OCI-M1 (cell line): Measurements from ENCODE around the gene ZFYVE21.

Source experiments
- DNase-seq: peaks from one replicate; lab custom pipeline; 2025; lab: John Stamatoyannopoulos, UW

Gene ZFYVE21

DNA sequence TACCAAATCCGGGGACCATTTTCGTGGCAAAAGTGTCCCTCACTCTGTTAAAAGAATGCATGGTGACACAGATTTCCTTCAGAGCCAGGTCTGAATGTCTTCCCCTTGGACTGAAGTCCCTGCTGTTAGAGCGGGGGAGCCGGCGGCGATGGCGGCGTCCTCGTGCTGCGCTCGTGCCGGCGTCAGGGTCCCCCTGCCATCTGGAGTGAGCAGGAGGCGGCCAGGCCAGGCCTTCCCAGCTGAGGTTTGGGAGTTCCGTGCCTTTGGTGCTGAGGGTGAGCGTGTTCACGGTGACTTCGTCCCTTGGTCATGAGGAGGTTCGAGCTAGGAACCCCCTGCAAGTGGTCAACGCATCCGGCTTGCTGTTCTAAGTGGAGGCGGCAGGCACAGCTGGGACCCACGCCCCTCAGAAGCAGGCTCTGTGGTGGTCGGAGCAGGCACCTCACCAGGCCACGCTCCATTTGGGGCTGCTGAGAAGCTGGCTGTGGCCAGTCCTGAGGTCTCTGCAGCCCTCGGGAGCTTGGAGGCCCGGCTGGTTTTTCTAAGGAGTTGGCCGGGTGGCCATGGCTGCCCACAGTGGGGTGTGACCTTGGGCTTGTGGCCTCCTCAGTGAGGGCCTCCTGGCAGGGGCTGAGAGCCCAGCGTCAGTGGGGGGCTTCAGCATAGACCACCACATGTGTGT is 9.5 kb downstream of the ZFYVE21 start:
- DNase-seq, result no peak

DNA sequence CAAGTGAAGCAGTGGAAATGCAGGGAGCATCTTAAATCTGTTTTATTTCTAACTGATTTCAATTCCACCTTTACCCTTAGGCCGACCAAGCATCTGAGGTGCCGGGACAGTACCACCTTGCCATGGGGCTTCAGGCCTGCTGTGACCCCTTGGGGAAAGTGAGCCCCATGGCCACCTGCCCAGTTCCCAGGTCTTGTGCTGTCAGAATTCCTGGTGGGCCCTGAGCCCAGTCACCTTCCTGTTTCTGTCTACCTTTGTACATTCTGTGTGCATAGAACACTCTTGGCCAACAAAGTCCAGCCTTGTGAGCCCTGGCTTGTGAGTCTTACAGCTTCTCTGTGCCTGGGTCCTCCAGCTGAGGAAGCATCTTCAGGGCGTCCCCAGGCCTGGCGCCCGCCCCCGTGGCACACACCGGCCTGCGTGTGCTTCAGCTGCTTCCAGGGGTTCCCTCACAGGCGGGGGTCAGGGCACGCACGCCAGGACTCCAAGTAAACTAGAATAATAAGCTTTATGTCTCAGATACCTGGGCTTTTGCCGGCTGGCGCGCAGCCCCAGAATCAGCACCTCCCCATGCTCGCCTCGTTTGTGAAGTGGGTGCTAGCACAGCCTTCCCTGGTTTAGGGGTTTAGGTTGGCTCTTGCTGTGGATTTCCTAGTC is 10.3 kb downstream of the ZFYVE21 start:
- DNase-seq, result no peak

DNA sequence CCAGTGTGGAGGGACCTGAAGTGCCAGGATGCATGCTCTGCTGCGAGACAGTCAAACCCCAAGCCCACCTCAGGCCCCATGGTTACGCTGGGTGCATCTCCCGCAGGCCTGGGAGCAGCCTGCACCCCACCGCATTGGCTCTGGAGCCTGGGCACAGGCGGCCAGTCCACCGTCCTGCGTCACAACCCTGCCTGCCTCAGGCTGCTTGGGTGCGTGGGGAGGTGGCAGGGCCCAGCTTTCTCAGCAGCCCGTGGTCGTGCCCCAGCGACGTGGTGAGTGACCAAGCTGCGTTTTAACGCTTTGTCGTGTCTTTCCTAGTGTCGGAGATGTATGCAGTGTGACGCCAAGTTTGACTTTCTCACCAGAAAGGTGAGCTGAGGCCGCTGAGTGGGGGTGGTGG is 10.9 kb downstream of the ZFYVE21 start:
- no peak for DNase-seq

DNA sequence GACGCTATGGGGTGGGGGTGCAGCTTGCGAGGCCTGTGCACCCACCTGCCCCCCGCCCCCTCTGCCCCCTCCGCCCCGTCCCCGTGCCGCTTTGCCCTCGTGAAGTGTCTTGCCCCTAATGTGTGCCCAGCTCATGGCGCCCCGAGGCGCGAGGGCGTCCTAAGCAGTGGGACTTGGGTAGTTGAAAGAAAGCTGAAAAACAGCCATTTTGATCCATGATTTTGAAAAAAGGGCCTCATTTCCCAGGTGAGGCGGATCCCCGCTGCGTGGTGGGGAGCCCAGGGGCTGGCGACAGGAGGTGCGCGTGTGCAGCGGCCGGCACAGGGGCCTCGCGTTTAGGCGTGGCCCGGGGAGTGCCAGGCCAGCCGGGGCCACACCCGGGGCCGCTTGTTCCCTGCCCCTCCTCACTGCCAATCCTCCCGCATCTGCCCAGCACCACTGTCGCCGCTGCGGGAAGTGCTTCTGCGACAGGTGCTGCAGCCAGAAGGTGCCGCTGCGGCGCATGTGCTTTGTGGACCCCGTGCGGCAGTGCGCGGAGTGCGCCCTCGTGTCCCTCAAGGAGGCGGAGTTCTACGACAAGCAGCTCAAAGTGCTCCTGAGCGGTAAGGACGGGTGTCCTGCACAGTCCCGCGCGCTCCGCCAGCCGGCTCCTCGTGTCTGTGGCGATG is 11.8 kb downstream of the ZFYVE21 start:
- DNase-seq, result no peak

DNA sequence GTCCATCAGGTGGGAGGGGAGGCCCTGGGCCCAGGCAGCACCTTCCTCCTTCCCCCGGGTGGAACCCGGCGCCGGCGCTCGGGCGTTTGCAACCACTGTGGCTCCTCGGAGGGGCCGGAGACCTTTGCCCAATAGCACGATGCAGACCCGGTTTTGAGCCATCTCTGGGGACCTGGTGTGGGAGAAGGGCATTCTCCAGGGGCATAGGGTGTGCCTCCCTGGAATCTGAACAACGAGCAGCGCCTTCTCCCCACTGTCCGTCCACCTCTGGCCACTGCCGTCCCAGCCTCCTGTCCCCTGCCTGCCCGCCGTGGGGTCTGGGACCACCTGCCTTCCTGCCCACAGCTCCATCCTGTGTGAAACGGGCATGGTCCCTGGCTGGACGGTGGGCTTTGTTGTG is 12.5 kb downstream of the ZFYVE21 start:
- no peak for DNase-seq

DNA sequence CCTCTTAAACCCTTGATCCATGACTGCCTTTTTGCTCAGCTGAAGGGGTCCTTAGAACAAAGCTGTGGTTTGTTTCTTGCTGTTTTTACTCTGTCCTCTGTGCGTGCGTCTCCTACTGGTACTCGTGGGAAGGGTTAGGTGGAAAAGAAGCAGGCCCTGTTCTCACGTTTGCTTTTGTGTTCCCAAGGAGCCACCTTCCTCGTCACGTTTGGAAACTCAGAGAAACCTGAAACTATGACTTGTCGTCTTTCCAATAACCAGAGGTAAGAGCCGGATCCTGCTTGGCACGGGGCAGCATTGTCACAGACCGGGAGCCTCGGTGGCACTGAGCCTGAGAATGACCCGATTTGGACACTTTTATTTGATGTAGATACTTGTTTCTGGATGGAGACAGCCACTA is 13.1 kb downstream of the ZFYVE21 start:
- no peak for DNase-seq

DNA sequence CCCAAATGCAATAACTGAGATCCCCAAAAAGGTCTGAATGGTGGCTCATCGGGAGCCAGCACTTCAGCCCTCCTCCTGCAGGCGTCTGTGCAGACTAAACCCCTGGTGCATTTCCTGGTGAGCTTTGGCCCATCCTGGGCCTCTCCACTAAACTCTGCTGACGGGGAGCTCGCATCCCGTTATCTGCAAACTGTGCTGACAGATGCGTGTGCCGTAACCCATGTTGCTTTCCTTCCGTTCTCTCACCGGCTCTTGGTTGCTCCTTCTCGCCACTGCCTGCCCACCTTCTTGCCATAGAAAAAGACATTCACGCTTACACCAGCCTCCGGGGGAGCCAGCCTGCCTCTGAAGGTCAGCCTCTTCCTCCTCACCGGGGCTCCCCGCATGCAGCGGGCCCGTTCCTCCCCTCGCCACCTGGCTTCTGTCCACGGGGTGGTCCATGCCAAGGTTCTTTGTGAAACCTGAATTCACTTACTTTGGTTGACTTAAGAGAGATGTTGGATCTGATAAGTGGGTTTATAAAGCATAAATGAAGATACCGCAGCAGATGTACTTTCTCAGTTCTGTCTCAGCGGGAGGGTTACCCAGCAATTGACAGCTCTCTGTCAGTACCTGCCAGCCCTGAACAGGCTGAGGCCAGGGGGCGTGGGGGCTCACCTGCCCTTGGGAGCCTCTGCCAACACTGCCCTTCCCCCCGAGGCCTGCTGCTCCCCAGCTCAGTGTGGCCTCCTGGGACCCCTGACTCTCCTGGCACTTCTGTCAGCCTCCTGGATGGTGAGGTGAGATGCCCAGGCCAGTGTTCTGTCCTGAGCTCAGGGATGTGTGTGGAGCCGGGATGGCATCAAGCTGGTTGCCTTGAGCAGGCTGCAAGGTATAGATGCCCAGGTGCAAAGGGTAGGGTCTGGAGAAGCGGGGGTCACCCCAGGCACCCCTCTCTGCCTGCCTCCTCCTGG is 14.2 kb downstream of the ZFYVE21 start:
- no peak for DNase-seq

DNA sequence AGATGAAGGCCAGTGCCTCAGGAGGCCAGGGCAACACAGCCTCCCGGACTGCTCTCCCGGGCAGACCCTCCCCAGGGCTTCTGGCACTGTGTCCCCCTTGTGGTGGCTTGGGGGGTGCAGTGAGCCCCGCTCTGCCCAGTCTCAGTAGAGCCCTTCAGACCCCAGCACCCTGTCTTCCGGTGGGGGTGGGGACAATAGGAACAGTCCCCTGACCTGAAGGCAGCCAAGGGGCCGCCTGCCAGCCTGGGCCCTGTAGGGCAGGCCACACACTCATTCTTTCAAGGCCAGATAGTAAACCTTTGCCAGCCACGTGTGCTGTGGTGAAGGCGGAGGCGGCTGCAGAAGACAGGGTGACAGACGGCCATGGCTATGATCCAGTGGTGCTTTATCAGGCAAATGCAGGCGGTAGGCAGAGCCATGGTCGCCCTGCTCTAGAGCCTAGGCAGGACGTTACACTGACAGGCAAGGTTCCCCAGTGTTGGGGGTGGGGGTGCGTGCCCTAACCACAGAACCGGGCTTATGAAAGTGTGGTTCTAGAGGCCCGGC is 15.0 kb downstream of the ZFYVE21 start:
- peak; percentile 92 for DNase-seq

DNA sequence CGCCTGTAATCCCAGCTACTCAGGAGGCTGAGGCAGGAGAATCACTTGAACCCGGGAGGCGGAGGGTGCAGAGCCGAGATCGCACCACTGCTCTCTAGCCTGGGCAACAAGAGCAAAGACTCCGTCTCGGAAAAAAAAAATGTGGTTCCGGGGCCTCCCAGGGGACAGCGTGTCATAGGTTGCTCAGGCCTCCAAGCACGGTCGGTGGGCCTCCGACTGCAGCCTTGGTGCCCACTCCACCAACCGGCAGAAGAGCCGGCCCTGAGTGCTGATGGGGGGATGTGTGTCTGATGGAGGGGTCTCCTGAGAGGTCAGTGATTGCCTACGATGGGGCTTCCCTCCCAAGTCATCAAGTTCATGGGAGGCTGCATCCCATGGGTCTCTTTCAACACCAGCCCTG is 15.9 kb downstream of the ZFYVE21 start:
- DNase-seq, result no peak

DNA sequence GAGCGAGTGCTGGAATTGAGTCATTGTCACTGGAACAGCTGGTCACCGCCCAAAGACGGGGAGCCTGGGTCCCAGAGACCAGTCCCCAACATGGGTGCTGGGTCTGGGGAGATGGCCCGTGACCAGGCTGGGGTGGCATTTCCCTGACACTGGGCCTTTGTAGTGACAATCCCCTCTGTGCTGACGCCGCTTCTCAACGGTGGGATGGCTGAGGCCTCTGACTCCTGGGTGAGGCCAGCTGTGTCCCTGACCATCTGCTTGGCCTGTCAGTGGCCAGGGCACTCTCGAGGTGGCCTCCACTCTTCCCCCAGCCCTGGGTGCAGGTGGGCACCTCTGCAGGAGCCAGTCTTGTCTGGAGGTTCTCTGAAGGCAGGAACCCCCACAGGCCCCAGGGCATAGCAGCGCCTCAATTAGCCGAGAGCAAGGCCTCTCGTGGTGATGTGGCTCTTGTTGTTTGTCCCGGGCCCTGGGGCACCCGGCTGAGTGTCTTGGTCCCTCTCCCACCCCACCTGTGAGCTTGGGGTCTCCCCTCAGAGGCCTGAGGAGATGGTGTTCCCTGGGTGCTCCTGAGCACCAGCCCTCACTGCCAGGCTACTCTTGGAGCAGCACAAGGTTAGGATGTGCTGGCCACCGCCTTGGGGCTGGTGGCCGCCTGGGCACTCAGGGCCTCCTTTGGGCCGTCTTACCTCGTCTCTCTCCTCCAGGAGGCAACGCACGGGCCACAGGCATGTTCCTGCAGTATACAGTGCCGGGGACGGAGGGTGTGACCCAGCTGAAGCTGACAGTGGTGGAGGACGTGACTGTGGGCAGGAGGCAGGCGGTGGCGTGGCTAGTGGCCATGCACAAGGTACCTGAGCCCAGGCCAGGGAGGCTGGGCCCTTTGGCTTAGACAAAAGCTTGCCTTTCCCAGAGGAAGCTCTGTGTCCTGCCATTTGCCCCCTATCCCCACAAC is 16.6 kb downstream of the ZFYVE21 start:
- DNase-seq, result no peak

DNA sequence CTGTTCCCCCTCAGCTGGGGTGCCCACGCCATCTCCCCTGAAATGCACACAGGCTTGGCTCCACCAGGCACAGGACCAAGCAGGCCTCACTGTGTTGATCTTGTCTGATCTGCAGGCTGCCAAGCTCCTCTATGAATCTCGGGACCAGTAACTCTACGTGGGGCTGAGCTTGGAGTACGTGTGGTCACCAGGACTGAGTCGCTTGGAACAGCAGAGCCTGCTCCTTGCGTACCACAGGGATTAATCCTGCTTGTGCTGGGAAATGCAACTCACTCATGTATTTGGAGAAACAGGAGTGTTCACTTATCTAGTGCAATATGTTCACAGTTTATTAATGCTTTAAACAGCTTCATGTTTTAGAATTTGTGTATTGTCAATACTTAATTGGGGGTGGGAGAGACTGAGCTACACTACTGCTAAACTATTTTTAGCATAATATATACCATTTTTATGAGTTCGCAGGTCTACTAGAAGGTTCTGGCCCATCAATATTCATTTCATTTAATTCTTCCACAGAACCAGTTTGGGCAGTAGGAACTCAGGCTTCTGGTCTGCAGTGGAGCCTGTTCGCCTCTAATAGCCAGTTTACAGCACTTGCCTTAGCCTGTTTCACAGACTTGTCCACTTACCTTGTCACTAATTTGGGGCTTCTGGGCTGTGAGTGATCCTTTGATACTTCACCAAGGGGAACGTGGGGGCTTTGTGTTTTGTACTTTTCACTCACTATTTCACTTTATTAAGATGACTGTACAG is 17.4 kb downstream of the ZFYVE21 start:
- DNase-seq, result no peak

DNA sequence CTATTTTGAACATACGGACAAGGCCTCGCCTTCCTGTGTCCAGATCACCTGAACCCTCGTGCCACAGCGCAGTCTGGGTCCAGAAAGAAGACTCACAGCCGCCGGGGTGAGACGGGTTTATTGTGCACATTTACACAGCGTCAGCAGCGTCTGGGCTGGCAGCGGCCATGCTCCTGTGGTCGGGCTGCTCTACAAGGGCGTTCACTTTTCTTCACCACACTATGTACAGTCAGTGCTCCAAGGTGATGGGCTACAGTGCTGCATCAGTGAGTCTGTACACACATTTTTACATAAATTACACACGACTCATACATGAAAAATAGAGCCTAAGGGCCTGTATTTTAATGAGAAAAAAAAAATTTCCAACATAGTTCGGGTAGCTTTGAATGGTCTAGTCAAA is 18.0 kb downstream of the ZFYVE21 start:
- DNase-seq, result no peak

DNA sequence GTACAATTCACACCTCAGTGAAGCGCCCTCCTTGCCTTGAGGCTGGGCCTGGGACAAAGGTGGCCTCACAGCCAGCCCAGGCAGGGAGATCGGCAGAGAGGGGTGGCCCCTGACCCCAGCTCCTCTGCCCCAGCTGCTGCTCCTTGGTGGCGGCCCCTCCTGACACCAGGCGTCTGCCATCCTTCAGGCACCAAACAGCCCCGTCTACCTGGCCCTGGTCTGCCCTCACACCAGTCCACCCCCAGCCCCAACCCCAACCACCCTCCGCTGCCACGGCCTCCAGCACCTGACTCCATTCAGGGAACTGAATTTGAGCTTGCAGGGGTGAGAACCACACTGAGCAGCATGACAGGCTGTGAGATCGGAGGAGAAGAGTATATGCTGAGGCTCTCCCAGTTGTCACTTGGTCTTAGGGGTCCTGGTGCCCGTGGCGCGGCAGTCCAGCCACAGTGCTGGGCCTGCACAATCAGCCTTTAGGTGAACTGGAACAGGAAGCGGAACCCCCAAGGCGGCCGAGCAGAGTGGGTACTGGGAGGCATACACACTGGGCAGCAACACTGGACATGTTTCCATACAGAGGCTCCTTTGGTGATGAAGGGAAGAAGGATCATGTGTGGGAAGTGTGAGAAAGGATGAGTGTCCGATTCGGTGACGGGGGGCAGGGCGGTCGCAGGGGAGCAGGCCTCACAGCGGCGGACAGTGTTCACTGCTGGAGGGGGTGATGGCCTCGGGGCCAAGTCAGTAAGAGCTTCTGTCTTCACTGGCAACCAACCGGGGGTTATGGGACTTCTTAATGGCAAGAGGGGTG is 18.7 kb downstream of the ZFYVE21 start:
- DNase-seq, result no peak

DNA sequence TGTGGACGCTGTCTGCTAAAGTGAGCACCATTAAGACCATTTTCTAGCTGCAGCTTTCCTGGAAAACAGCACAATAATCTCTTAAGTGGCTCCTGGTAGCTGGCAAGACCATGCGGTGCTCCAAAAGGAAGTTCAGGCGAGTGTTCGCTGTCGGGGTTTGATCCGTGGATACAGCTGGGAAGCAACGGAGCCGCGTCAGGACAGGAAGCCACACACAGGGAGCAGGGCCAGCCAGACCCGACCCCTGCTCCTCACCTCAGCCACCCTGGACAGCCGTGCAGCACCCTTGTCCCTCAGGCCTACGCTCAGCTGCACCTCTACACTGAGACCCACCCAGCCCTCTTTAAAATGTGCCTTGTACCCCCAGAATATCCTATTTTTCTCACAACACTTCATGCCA is 19.4 kb downstream of the ZFYVE21 start:
- no peak for DNase-seq

DNA sequence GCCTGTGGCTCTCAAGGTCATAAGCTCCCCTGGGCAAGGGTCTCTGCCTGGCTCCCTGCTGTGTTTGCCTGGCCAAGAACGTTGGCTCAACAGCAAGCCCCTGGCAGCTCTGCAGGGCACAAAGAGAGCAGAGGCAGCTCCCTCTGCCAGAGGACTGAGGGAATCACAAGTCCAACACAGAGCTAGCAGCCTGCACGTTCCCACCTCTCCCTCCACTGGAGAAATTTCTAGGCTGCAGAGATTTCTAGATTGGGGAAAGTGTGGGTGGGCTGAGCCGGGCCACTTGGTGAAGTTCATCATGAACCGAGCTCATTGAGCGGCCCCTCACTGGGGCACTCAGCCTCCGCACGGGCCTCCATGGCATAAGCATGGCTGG is 19.8 kb downstream of the ZFYVE21 start:
- DNase-seq, result no peak

DNA sequence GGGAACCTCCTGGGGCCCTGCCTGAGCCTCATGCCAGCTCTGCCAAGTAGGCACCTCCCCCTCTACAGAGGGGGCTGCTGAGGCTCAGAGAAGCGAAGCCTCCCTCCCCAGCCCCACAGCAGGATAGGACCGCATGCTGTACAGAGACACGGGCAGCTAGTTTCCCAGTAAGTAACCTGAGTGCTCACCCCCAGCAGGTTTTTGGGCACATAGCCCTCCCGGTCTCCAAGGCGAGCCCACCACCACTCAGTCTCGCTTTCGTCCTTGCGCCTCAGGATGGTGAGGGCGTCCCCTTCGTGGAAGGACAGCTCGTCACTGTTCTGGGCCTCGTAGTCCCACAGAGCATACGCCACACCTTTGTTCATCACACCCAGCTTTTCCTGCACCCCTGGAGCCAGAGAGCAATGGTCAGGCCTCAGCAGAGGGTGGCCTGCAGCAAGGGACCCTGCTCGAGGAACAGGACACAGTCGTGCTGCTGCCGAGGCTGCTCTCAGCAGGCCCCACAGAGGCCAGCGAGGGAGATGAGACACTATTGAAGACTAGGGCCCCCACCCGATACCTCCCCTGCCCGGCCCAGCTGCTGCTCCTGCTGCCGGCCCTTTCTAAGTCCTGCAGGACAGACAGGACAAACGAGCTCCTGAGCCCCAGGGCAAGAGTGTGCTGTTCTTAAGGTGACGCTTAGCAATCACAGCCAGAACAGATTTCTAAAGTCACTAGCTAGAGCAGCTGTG is 20.4 kb downstream of the ZFYVE21 start:
- no peak for DNase-seq

DNA sequence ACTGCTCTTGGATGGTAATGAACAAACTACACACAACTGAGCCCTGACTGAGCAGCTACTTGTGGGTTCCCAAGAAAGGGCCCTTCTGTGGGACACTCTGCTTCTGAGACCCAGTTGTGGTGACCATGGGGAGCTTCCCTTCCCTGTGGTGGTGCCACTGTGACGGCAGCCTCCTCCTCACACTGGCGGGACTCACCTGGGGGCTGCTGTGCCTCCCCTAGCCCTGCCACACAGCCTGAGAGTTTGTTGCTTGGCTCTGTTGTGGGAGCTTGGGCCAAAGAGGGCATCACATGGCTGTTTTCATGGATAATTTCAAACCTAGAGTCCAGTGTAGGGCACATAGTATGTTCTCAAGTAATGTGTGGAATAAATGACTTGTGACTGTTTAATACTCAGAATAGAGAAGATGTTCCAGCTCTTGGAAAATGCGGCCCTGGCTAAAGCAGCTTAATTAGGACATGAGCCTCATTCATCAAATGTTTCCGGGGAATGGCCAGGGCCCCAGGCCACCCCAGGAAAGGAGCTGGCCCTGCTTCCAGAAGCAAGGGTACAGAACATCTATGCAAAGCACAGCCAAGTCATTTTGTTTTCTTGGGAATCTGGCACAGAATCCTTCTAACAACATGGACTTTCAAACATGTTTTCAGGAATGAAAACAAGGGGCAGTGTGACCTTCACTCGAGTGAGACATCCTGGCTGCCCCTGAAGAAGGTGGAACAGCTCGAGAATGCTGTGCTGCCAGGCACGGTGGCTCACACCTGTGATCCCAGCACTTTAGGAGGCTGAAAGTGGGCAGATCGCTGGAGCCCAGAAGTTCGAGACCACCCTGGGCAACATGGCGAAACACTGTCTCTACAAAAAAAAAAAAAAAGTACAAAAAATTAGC is 21.2 kb downstream of the ZFYVE21 start:
- DNase-seq, result no peak
